ENCODE data around the gene LYZL4.

The LYZL4 gene

GRCh38 chr3:42410370-42411131 lies at the start of gene LYZL4:
Gene LYZL4, minus strand, starts transcription at chr3:42410610. Its CDS starts 3,359 bp downstream, at chr3:42407251.
- no peak for DNase-seq

GRCh38 chr3:42459151-42459550 lies 48.7 kb upstream of the LYZL4 start:
- DNase-seq = no peak

- no peak for DNase-seq
Measured at GRCh38 chr3:42456211-42456610, 45.8 kb upstream of the LYZL4 start.

- no peak for DNase-seq
Measured at GRCh38 chr3:42451546-42452230, 41.3 kb upstream of the LYZL4 start.

GRCh38 chr3:42451116-42451515 lies 40.7 kb upstream of the LYZL4 start:
- DNase-seq = no peak

GRCh38 chr3:42450567-42450966 lies 40.2 kb upstream of the LYZL4 start:
- DNase-seq = no peak

GRCh38 chr3:42447481-42447880 lies 37.1 kb upstream of the LYZL4 start:
- no peak for DNase-seq

GRCh38 chr3:42446111-42447050 lies 36.0 kb upstream of the LYZL4 start:
- DNase-seq = no peak

- DNase-seq = peak; percentile 54 to 76 (median 62)
Measured at GRCh38 chr3:42443819-42444436, 33.5 kb upstream of the LYZL4 start.

GRCh38 chr3:42443292-42443691 lies 32.9 kb upstream of the LYZL4 start:
- DNase-seq = no peak

GRCh38 chr3:42442640-42443039 lies 32.2 kb upstream of the LYZL4 start:
- DNase-seq = no peak

- DNase-seq = no peak
Measured at GRCh38 chr3:42441791-42442190, 31.4 kb upstream of the LYZL4 start.

- DNase-seq = no peak
Measured at GRCh38 chr3:42440924-42441323, 30.5 kb upstream of the LYZL4 start.

- no peak for DNase-seq
Measured at GRCh38 chr3:42439261-42440115, 29.1 kb upstream of the LYZL4 start.

GRCh38 chr3:42438758-42439157 lies 28.3 kb upstream of the LYZL4 start:
- DNase-seq = no peak

- DNase-seq = no peak
Measured at GRCh38 chr3:42438193-42438592, 27.8 kb upstream of the LYZL4 start.

- no peak for DNase-seq
Measured at GRCh38 chr3:42434777-42435380, 24.5 kb upstream of the LYZL4 start.

GRCh38 chr3:42432485-42432884 lies 22.1 kb upstream of the LYZL4 start:
- no peak for DNase-seq

- no peak for DNase-seq
Measured at GRCh38 chr3:42430781-42431532, 20.5 kb upstream of the LYZL4 start.

GRCh38 chr3:42428830-42429229 lies 18.4 kb upstream of the LYZL4 start:
- no peak for DNase-seq

Data from activated CD4-positive, CD25-positive, alpha-beta regulatory T cell (primary cell).